A673 (cell line): ENCODE results near the gene AMZ2. TPM values are rescaled to one million over a fixed set of nuclear protein-coding genes. Genes with fewer than 3 reads are reported as not detected.
"Not testable (repeated sequence)": the region's sequence is repeated elsewhere in the genome, so short reads cannot be mapped to it uniquely, and the experiment has no call there.

Source experiments
- BruUV-seq: library from RNA; stranded (reverse); fragments of 400-500 nt; replicated peaks from 2 replicates; lab custom pipeline; 2021; lab: Mats Ljungman, UMichigan
- CTCF ChIA-PET: fragments of 300-600 bp; sonication (Branson Sonifier 250); formaldehyde crosslinking; loops from one replicate; lab custom pipeline; 2022; ENCODE audit warnings: antibody characterized with exemption; lab: Charles Lee
- POLR2A ChIA-PET: fragments of 300-600 bp; sonication (Branson Sonifier 250); formaldehyde crosslinking; loops from one replicate; lab custom pipeline; 2022; ENCODE audit warnings: antibody characterized with exemption; ENCODE audit not compliant: low non-redundant PET; lab: Charles Lee
- DNase-seq: peaks from one replicate; pipeline ENCODE4 v3.0.0-alpha.2; 2015; ENCODE audit warnings: low spot score
- H3K27ac ChIP-seq: fragments of 200-600 bp; sonication (generic); 2 replicates; pipeline ENCODE4 v1.5.1; 2016; ENCODE audit warnings: mixed run types, low read depth, mild to moderate bottlenecking, mixed read lengths, antibody characterized with exemption, low read length; ENCODE audit not compliant: poor library complexity, severe bottlenecking
- H3K27me3 ChIP-seq: fragments of 200-600 bp; sonication (generic); replicated peaks from 2 replicates; pipeline ENCODE4 v1.6.1; 2017; ENCODE audit warnings: mixed run types, low read depth, mild to moderate bottlenecking, mixed read lengths, antibody characterized with exemption, low read length; ENCODE audit not compliant: insufficient read depth, poor library complexity
- H3K36me3 ChIP-seq: fragments of 200-600 bp; sonication (generic); 2 replicates; pipeline ENCODE4 v1.6.1; 2016; ENCODE audit warnings: mixed run types, mild to moderate bottlenecking, mixed read lengths, antibody characterized with exemption, low read length; ENCODE audit not compliant: insufficient read depth, poor library complexity, severe bottlenecking
- H3K4me1 ChIP-seq: fragments of 200-600 bp; sonication (generic); 2 replicates; pipeline ENCODE4 v1.6.1; 2017; ENCODE audit warnings: mixed run types, mild to moderate bottlenecking, mixed read lengths, antibody characterized with exemption, low read length; ENCODE audit not compliant: insufficient read depth, poor library complexity, severe bottlenecking
- H3K4me3 ChIP-seq: fragments of 200-600 bp; sonication (generic); 2 replicates; pipeline ENCODE4 v1.5.1; 2016; ENCODE audit warnings: low read depth, mixed run types, mild to moderate bottlenecking, mixed read lengths, low read length; ENCODE audit not compliant: poor library complexity, severe bottlenecking
- H3K9me3 ChIP-seq: fragments of 200-600 bp; sonication (generic); 2 replicates; pipeline ENCODE4 v1.6.1; 2016; ENCODE audit warnings: mixed run types, low read depth, mild to moderate bottlenecking, mixed read lengths, antibody characterized with exemption, low read length; ENCODE audit not compliant: poor library complexity, severe bottlenecking
- CTCF ChIP-seq: fragments of 300-800, 200-600 bp; sonication (generic); conservative IDR thresholded peaks from 2 replicates; pipeline ENCODE4 v1.5.1; 2017; ENCODE audit warnings: low read depth, mild to moderate bottlenecking, antibody characterized with exemption, low read length, moderate library complexity, mixed read lengths
- EZH2 ChIP-seq: fragments of 200-600 bp; sonication (generic); IDR thresholded peaks from 2 replicates; pipeline ENCODE4 v1.6.1; 2017; ENCODE audit warnings: borderline replicate concordance, low read depth, mild to moderate bottlenecking, mixed read lengths, antibody characterized with exemption, low read length; ENCODE audit not compliant: poor library complexity, severe bottlenecking
- intact Hi-C: fragments of 100-400 bp; cut with micrococcal nuclease; formaldehyde crosslinking; loops from one replicate; pipeline ENCODE4 v1.10.0; 2022; ENCODE audit not compliant: unreplicated experiment
- total RNA-seq: library from RNA; stranded (reverse); gene quantifications from 2 replicates; pipeline ENCODE4 v1.2.3, GENCODE V29; 2021

Gene AMZ2
- total RNA-seq, 1 experiment from 2014 or later = 80.4 TPM

- no peaks in the 10 kb centered on the region for H3K9me3 ChIP-seq
- no peaks in the 10 kb centered on the region for H3K27me3 ChIP-seq
- no peak for DNase-seq
- H3K4me1 ChIP-seq = no peaks in the 10 kb centered on the region
- CTCF ChIA-PET = no interaction called here
- peaks cover 8% of the 10 kb centered on the region for H3K36me3 ChIP-seq
- H3K27ac ChIP-seq = no peak overlapping the region
- POLR2A ChIA-PET = no interaction called here
- no peak overlapping the region for H3K4me3 ChIP-seq
- intact Hi-C loops = loop anchor here (5.0 kb wide), 1 partner anchor 497 kb away; no protein-coding TSS in a partner anchor
- BruUV-seq = no TSS peak
- TF ChIP-seq EZH2 (no peak), CTCF (no peak)
Measured at GRCh38 chr17:68260051-68260762, 12.4 kb downstream of the AMZ2 start.

GRCh38 chr17:68262467-68262866, 14.6 kb downstream of the AMZ2 start:
- DNase-seq, H3K4me1 ChIP-seq, H3K27ac ChIP-seq, POLR2A ChIA-PET, H3K4me3 ChIP-seq, H3K36me3 ChIP-seq, CTCF ChIA-PET, H3K9me3 ChIP-seq, BruUV-seq, H3K27me3 ChIP-seq: not testable (repeated sequence)
- intact Hi-C loops = loop anchor here (2.0 to 5.0 kb wide), 2 partner anchors 174 to 495 kb away; no protein-coding TSS in a partner anchor

GRCh38 chr17:68263101-68263681, 15.3 kb downstream of the AMZ2 start:
- H3K4me3 ChIP-seq, H3K9me3 ChIP-seq, BruUV-seq, H3K27ac ChIP-seq, H3K4me1 ChIP-seq, H3K36me3 ChIP-seq, H3K27me3 ChIP-seq, POLR2A ChIA-PET: not testable (repeated sequence)
- TF ChIP-seq CTCF = peak; percentile 64
- intact Hi-C loops = loop anchor here (1.0 to 5.0 kb wide), 4 partner anchors 168 to 494 kb away; no protein-coding TSS in a partner anchor
- DNase-seq = peak; percentile 54
- CTCF ChIA-PET = interaction anchor here (0.6 to 0.9 kb wide), 3 partner anchors 169 to 199 kb away, joined by 3 read pairs; no protein-coding TSS in a partner anchor

GRCh38 chr17:68265833-68266232, 18.0 kb downstream of the AMZ2 start:
- H3K27me3 ChIP-seq, intact Hi-C loops, H3K9me3 ChIP-seq, CTCF ChIA-PET, POLR2A ChIA-PET, BruUV-seq, H3K27ac ChIP-seq, H3K4me3 ChIP-seq, H3K36me3 ChIP-seq, H3K4me1 ChIP-seq, DNase-seq: not testable (repeated sequence)
